ENCODE data around the gene ILK.

DNA sequence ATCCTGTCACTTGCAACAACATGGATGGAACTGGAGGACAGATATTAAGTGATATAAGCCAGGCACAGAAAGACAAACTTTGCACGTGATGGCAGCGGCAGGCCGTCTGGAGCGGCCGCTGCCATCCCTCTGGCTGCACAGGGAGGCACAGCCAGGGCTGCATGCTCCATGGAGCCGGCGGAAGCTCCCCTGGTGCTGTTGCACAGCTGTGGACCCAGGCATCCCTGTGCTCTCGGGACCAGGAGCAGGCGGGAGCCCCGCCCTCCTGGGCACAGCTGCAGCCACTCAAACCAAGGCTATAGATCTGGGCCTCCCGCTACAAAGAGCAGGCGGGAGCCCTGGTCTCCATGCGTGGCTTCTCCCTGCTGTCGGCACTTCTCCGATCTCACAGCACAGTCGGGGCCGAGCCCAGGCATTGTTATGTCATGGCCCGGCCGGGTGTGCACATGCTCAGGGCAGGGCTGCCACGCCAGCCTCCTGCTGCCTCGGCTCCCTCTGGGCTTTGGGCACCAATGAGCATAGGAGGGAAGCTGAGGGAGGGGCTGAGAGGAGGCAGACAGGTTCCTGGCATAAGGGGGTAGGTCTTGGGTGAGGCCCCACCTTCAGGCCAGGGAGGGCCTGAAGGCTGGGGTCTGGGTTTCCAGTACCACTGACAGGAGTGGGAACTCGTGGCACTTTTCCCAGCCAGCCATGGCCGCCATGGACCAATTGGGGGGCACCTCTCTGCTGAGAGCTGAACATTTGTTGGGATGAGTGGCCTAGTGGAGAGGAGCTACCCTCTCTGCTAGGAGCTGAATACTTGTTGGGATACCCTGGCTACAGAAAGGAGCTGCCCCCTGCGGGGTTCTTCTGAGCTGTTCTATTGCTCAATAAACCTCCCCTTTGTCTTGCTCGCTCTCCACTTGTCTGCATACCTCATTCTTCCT is 16.9 kb upstream of the ILK start:
- TF ChIP-seq, protein P1, sequence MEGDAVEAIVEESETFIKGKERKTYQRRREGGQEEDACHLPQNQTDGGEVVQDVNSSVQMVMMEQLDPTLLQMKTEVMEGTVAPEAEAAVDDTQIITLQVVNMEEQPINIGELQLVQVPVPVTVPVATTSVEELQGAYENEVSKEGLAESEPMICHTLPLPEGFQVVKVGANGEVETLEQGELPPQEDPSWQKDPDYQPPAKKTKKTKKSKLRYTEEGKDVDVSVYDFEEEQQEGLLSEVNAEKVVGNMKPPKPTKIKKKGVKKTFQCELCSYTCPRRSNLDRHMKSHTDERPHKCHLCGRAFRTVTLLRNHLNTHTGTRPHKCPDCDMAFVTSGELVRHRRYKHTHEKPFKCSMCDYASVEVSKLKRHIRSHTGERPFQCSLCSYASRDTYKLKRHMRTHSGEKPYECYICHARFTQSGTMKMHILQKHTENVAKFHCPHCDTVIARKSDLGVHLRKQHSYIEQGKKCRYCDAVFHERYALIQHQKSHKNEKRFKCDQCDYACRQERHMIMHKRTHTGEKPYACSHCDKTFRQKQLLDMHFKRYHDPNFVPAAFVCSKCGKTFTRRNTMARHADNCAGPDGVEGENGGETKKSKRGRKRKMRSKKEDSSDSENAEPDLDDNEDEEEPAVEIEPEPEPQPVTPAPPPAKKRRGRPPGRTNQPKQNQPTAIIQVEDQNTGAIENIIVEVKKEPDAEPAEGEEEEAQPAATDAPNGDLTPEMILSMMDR (IDR thresholded peaks at IDR 0.05), result no peak
- TF ChIP-seq POLR2A (IDR thresholded peaks at IDR 0.05), result no peak

All from body of pancreas (tissue), 4 donors.